SK-N-SH (cell line): ENCODE measurements around the gene C19orf53. TPM values are rescaled to one million over a fixed set of nuclear protein-coding genes. Genes with fewer than 3 reads are reported as not detected.

Source experiments
- CTCF ChIA-PET: fragments of 300-600, 350-600 bp; formaldehyde crosslinking; extraction: SDS; loops from one replicate; lab custom pipeline; 2021; lab: Yijun Ruan, JAX
- POLR2A ChIA-PET: fragments of 350-600 bp; sonication (Branson Sonifier 250); formaldehyde crosslinking; extraction: SDS; loops from one replicate; lab custom pipeline; 2020; ENCODE audit warnings: antibody characterized with exemption, inconsistent platforms; lab: Yijun Ruan, JAX
- DNase-seq: peaks from one replicate; pipeline ENCODE4 v3.0.0; 2012
- H2AFZ ChIP-seq: fragments of 200-600 bp; sonication (generic); 2 replicates; pipeline ENCODE4 v1.8.1; 2016; ENCODE audit warnings: antibody characterized with exemption, mild to moderate bottlenecking, low read depth
- H3F3A ChIP-seq: fragments of 200-600 bp; sonication (generic); replicated peaks from 2 replicates; pipeline ENCODE3; 2016; ENCODE audit warnings: antibody characterized with exemption, mild to moderate bottlenecking; ENCODE audit not compliant: insufficient read depth
- H3K27ac ChIP-seq, 2 experiments: fragments of 200-500 bp in 1 of 2; fragments of 200-600 bp in 1 of 2; sonication (Bioruptor generic) in 1 of 2; sonication (generic), shearing (Covaris generic) in 1 of 2; 2 replicates each; pipeline versions ENCODE4 v1.5.1 to v1.6.1; 2014 to 2016; ENCODE audit warnings: low read depth in 2 of 2, inconsistent platforms in 1 of 2, low read length in 1 of 2, mild to moderate bottlenecking in 1 of 2, mixed read lengths in 1 of 2
- H3K27me3 ChIP-seq: fragments of 200-600 bp; sonication (generic), shearing (Covaris generic); 2 replicates; pipeline ENCODE4 v1.6.1; 2016; ENCODE audit warnings: mixed run types; ENCODE audit not compliant: insufficient read depth
- H3K36me3 ChIP-seq, 2 experiments: fragments of 200-500 bp in 1 of 2; fragments of 200-600 bp in 1 of 2; sonication (Bioruptor generic) in 1 of 2; sonication (generic) in 1 of 2; replicated peaks in 1 of 2; 2 replicates each; pipeline versions ENCODE3 to v1.5.1; 2014 to 2016; ENCODE audit warnings: low read length in 1 of 2, mild to moderate bottlenecking in 1 of 2; ENCODE audit not compliant: insufficient read depth in 2 of 2, control insufficient read depth in 1 of 2
- H3K4me1 ChIP-seq, 2 experiments: fragments of 200-500 bp in 1 of 2; fragments of 200-600 bp in 1 of 2; sonication (Bioruptor generic) in 1 of 2; sonication (generic), shearing (Covaris generic) in 1 of 2; 2 replicates each; pipeline versions ENCODE4 v1.5.1 to v1.6.1; 2014 to 2016; ENCODE audit warnings: low read depth in 1 of 2, low read length in 1 of 2, mixed run types in 1 of 2; ENCODE audit not compliant: insufficient read depth in 2 of 2, control insufficient read depth in 1 of 2
- H3K4me2 ChIP-seq: fragments of 200-600 bp; sonication (generic), shearing (Covaris generic); 2 replicates; pipeline ENCODE4 v1.6.1; 2017; ENCODE audit warnings: mixed run types
- H3K4me3 ChIP-seq, 2 experiments: fragments of 200-500 bp in 1 of 2; fragments of 200-600 bp in 1 of 2; sonication (Bioruptor generic) in 1 of 2; sonication (generic), shearing (Covaris generic) in 1 of 2; 2 replicates each; pipeline versions ENCODE4 v1.5.1 to v1.8.1; 2014 to 2016; ENCODE audit warnings: low read depth in 2 of 2, inconsistent platforms in 1 of 2, low read length in 1 of 2, mild to moderate bottlenecking in 1 of 2, mixed read lengths in 1 of 2, moderate library complexity in 1 of 2
- H3K79me2 ChIP-seq: fragments of 200-600 bp; sonication (generic); 2 replicates; pipeline ENCODE4 v1.8.1; 2017; ENCODE audit warnings: mild to moderate bottlenecking; ENCODE audit not compliant: insufficient read depth
- H3K9ac ChIP-seq: fragments of 200-600 bp; sonication (generic); 2 replicates; pipeline ENCODE4 v1.6.1; 2017; ENCODE audit warnings: mixed run types
- H3K9me2 ChIP-seq: fragments of 200-600 bp; sonication (generic); 2 replicates; pipeline ENCODE4 v1.6.1; 2017; ENCODE audit warnings: mixed run types
- H3K9me3 ChIP-seq: fragments of 200-600 bp; sonication (generic); 2 replicates; pipeline ENCODE4 v1.6.1; 2017; ENCODE audit warnings: mixed run types, mild to moderate bottlenecking, moderate library complexity
- H4K20me1 ChIP-seq: fragments of 200-600 bp; sonication (generic); 2 replicates; pipeline ENCODE4 v1.6.1; 2017; ENCODE audit warnings: mild to moderate bottlenecking, mixed run types; ENCODE audit not compliant: insufficient read depth
- ELF1 ChIP-seq: IDR thresholded peaks from 2 replicates; pipeline ENCODE4 v1.4.0; 2012
- EZH2phosphoT487 ChIP-seq: fragments of 200-600 bp; sonication (generic); IDR thresholded peaks from 2 replicates; pipeline ENCODE4 v1.6.1; 2017; ENCODE audit warnings: low read depth, mixed run types, mild to moderate bottlenecking, antibody characterized with exemption, moderate library complexity, borderline replicate concordance
- FOXJ3 ChIP-seq: sonication (generic); formaldehyde crosslinking; IDR thresholded peaks from 2 replicates; pipeline ENCODE4 v1.5.1; 2020; ENCODE audit warnings: mild to moderate bottlenecking, missing genetic modification reagents
- GABPA ChIP-seq: IDR thresholded peaks from 2 replicates; pipeline ENCODE4 v1.4.0; 2012; ENCODE audit warnings: low read depth, mild to moderate bottlenecking
- JUND ChIP-seq: IDR thresholded peaks from 2 replicates; pipeline ENCODE4 v1.4.0; 2012
- MEF2A ChIP-seq: IDR thresholded peaks from 2 replicates; pipeline ENCODE4 v1.4.0; 2012; ENCODE audit warnings: low read depth, borderline replicate concordance
- MXI1 ChIP-seq: IDR thresholded peaks from 2 replicates; pipeline ENCODE4 v1.6.1; 2012; ENCODE audit warnings: mild to moderate bottlenecking, low read depth, low read length, improper control_type of control experiment
- PBX3 ChIP-seq: IDR thresholded peaks from 2 replicates; pipeline ENCODE4; 2012
- RAD21 ChIP-seq: IDR thresholded peaks from 2 replicates; pipeline ENCODE4 v1.6.1; 2012; ENCODE audit warnings: mild to moderate bottlenecking, low read length
- REST ChIP-seq: IDR thresholded peaks from 2 replicates; pipeline ENCODE4 v1.6.1; 2012; ENCODE audit warnings: mild to moderate bottlenecking, low read depth, low read length, moderate library complexity
- RXRA ChIP-seq: IDR thresholded peaks from 2 replicates; pipeline ENCODE4 v1.4.0; 2012; ENCODE audit warnings: low read depth, mild to moderate bottlenecking, borderline replicate concordance
- SIN3A ChIP-seq: IDR thresholded peaks from 2 replicates; pipeline ENCODE4 v1.6.1; 2012; ENCODE audit warnings: low read depth, mild to moderate bottlenecking, low read length, moderate library complexity, borderline replicate concordance
- SMC3 ChIP-seq: IDR thresholded peaks from 2 replicates; pipeline ENCODE4 v1.6.1; 2012; ENCODE audit warnings: low read depth, low read length, improper control_type of control experiment
- TAF1 ChIP-seq: IDR thresholded peaks from 2 replicates; pipeline ENCODE4 v1.6.1; 2012; ENCODE audit warnings: low read depth, mild to moderate bottlenecking, low read length, moderate library complexity, borderline replicate concordance
- TCF12 ChIP-seq: IDR thresholded peaks from 2 replicates; pipeline ENCODE4 v1.4.0; 2012
- USF2 ChIP-seq: fragments of 150-350 bp; IDR thresholded peaks from 2 replicates; pipeline ENCODE4 v1.6.1; 2017; ENCODE audit warnings: antibody characterized with exemption, low read length, low read depth, borderline replicate concordance
- WGBS: methylation state at CpG from one replicate; pipeline ENCODE4 v1.1.6; 2017; ENCODE audit warnings: low lambda C conversion rate; 5-methylcytosine and 5-hydroxymethylcytosine counted together
- polyA plus RNA-seq, 3 experiments: library from polyadenylated mRNA; depleted of rRNA; stranded (reverse); fragments of >200 nt; gene quantifications; 2 replicates each; pipeline ENCODE4 v1.2.3, GENCODE V29; 2012
- TF ChIP-seq, protein P1 (sequence below): fragments of 150-350 bp; IDR thresholded peaks from 2 replicates; pipeline ENCODE4 v1.6.1; 2016; ENCODE audit warnings: mild to moderate bottlenecking, low read depth, low read length
- TF ChIP-seq, protein P2 (sequence below): IDR thresholded peaks from 2 replicates; pipeline ENCODE4 v1.4.0; 2012; ENCODE audit warnings: low read depth
- TF ChIP-seq, protein P3 (sequence below): IDR thresholded peaks from 2 replicates; pipeline ENCODE4 v1.4.0; 2012; ENCODE audit warnings: low read depth, borderline replicate concordance

Gene C19orf53
- polyA plus RNA-seq, 1 of the 3 experiments (the other 2 are of a cell fraction) = 554 TPM

DNA sequence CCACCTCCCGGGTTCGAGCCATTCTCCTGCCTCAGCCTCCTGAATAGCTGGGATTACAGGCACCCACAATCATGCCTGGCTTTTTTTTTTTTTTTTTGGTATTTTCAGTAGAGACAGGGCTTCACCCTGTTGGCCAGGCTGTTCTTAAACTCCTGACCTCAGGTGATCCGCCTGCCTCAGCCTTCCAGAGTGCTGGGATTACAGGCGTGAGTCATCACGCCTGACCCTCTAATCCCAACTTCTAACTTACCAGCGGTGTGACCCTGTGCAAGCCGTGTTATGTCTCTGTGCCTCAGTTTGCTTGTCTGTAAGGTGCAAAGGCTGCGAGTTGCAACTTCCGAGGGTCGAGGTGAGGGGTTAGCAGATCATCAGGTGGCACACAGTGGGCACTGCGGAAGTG lies 38.3 kb downstream of the C19orf53 start:
- CTCF ChIA-PET = interaction anchor here (1.0 kb wide), 1 partner anchor 26 kb away, joined by 3 read pairs; no protein-coding TSS in a partner anchor

DNA sequence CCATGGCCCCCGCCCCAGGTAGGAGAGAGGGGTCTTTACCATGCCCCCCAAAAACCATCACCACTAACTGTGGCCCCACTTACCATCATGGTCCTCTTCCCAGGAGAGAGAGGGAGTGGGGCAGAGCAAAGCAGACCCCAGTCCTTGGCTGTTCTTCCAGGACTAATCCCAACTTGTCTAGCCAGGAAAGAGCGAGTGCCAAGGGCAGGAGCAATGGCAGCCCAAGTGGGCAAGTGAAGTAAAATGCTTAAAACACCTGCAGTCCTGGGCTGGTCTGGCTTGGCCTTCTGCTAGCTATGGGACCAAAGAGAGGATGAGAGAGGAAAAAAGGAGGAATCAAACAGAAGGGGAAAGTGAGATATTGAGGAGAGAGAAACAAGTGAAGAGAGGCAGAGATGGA lies 38.9 kb downstream of the C19orf53 start:
- no peak for DNase-seq
- H3K27me3 ChIP-seq = no peaks in the 10 kb centered on the region
- H3K4me1 ChIP-seq = no peaks in the 10 kb centered on the region; a peak in 1 of 4 replicates
- ChIA-PET CTCF (interaction anchor here (0.9 to 1.0 kb wide), 2 partner anchors 23 to 26 kb away, joined by 3 read pairs; no protein-coding TSS in a partner anchor), POLR2A (no interaction called here)
- H3K9me3 ChIP-seq = no peaks in the 10 kb centered on the region
- H3K27ac ChIP-seq = no peak overlapping the region
- TF ChIP-seq, protein P1, sequence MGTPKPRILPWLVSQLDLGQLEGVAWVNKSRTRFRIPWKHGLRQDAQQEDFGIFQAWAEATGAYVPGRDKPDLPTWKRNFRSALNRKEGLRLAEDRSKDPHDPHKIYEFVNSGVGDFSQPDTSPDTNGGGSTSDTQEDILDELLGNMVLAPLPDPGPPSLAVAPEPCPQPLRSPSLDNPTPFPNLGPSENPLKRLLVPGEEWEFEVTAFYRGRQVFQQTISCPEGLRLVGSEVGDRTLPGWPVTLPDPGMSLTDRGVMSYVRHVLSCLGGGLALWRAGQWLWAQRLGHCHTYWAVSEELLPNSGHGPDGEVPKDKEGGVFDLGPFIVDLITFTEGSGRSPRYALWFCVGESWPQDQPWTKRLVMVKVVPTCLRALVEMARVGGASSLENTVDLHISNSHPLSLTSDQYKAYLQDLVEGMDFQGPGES = no peak
- TF ChIP-seq RAD21 (no peak), ELF1 (no peak), SMC3 (no peak), RXRA (no peak), PBX3 (no peak), GABPA (no peak), TCF12 (no peak), REST (no peak), EZH2phosphoT487 (no peak), USF2 (no peak), JUND (no peak), TAF1 (no peak), FOXJ3 (CRISPR knock-in tag) (no peak), SIN3A (no peak)
- TF ChIP-seq, protein P2, sequence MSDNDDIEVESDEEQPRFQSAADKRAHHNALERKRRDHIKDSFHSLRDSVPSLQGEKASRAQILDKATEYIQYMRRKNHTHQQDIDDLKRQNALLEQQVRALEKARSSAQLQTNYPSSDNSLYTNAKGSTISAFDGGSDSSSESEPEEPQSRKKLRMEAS = no peak
- TF ChIP-seq, protein P3, sequence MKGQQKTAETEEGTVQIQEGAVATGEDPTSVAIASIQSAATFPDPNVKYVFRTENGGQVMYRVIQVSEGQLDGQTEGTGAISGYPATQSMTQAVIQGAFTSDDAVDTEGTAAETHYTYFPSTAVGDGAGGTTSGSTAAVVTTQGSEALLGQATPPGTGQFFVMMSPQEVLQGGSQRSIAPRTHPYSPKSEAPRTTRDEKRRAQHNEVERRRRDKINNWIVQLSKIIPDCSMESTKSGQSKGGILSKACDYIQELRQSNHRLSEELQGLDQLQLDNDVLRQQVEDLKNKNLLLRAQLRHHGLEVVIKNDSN = no peak
- H3K4me3 ChIP-seq = no peak overlapping the region
- peaks cover 9% of the 10 kb centered on the region for H3F3A ChIP-seq
- no peak overlapping the region for H3K9ac ChIP-seq
- no peaks in the 10 kb centered on the region for H3K79me2 ChIP-seq
- no peaks in the 10 kb centered on the region for H4K20me1 ChIP-seq
- WGBS = 91% methylated on average over 1 of the region's 2 CpGs
- H2AFZ ChIP-seq = no peak overlapping the region
- H3K4me2 ChIP-seq = no peak overlapping the region
- no peaks in the 10 kb centered on the region for H3K9me2 ChIP-seq
- H3K36me3 ChIP-seq = peaks cover 18 to 21% of the 10 kb centered on the region in 2 experiments

More for the DNA sequence above, 38.3 kb downstream of the C19orf53 start:
- no peak for DNase-seq
- Histone ChIP-seq H3K79me2 (no peaks in the 10 kb centered on the region), H3K27me3 (no peaks in the 10 kb centered on the region), H3K4me1 (no peaks in the 10 kb centered on the region; a peak in 1 of 4 replicates), H3K27ac (no peak overlapping the region), H3K9me3 (no peaks in the 10 kb centered on the region), H3K9me2 (no peaks in the 10 kb centered on the region), H3K36me3 (peaks cover 18 to 24% of the 10 kb centered on the region in 2 experiments), H3K9ac (no peak overlapping the region), H4K20me1 (no peaks in the 10 kb centered on the region), H3F3A (peaks cover 9% of the 10 kb centered on the region), H3K4me3 (no peak overlapping the region), H2AFZ (no peak overlapping the region), H3K4me2 (no peak overlapping the region)
- TF ChIP-seq MEF2A = no peak
- TF ChIP-seq, protein P2 = no peak
- no peak for TF ChIP-seq MXI1
- POLR2A ChIA-PET = no interaction called here
- WGBS = 93% methylated on average over 11 of the region's 11 CpGs
